ENCODE data around the gene SNX1. TPM values are rescaled to one million over a fixed set of nuclear protein-coding genes. Genes with fewer than 3 reads are reported as not detected.

SNX1 gene
- total and polyA plus RNA-seq, 2 of the 13 experiments (the other 11 are each of a cell fraction or from before 2014, with no cell fraction given) = 29.3 to 60.1 TPM

DNA sequence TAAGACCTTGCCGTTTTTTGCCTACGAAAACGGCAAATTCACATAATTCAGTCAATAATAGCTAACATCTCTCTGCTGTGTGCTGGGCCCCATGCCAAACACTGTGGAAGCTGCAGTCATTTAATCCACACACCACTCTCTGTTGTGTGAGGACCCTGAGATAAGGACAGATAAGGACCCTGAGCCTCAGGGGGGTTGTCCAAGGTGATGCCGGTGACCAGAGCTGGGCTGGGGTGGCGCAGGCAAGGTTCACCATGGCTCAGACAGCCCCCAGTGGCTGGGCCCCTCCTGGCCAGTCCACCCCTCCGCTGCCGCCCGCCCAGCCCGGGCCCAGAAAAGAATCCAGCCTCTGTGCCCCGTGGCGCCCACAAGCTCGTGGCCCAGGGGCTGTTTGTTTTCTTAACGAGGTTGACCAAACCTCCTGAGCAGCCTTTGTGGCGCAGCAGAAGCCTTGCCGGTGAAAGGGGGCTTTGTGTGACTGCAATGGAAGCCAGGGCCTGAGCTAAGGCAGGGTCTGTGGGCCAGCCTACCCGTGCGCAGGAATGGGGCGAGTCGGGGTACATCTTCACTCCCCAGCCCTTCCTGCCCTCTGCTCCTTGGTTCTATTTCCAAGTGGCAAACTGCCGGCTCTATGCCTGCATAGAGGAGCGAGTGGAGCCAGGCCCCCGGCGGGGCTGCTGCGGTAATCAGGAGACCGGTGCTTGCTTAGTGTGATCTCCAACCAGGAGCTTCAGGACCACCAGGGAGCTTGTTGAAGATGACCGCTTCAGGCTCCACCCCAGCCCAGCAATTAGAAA, 51.3 kb downstream of the SNX1 start (continued):
- TF ChIP-seq ZNF263 (CRISPR knock-in tag; IDR thresholded peaks at IDR 0.05) = no peak
- TF ChIP-seq, protein P1, sequence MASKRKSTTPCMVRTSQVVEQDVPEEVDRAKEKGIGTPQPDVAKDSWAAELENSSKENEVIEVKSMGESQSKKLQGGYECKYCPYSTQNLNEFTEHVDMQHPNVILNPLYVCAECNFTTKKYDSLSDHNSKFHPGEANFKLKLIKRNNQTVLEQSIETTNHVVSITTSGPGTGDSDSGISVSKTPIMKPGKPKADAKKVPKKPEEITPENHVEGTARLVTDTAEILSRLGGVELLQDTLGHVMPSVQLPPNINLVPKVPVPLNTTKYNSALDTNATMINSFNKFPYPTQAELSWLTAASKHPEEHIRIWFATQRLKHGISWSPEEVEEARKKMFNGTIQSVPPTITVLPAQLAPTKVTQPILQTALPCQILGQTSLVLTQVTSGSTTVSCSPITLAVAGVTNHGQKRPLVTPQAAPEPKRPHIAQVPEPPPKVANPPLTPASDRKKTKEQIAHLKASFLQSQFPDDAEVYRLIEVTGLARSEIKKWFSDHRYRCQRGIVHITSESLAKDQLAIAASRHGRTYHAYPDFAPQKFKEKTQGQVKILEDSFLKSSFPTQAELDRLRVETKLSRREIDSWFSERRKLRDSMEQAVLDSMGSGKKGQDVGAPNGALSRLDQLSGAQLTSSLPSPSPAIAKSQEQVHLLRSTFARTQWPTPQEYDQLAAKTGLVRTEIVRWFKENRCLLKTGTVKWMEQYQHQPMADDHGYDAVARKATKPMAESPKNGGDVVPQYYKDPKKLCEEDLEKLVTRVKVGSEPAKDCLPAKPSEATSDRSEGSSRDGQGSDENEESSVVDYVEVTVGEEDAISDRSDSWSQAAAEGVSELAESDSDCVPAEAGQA (IDR thresholded peaks at IDR 0.05; ENCODE audit: low read depth) = no peak
- TF ChIP-seq, protein P1 (CRISPR knock-in tag; IDR thresholded peaks at IDR 0.05; ENCODE audit: borderline replicate concordance) = no peak
- TF ChIP-seq, protein P2, sequence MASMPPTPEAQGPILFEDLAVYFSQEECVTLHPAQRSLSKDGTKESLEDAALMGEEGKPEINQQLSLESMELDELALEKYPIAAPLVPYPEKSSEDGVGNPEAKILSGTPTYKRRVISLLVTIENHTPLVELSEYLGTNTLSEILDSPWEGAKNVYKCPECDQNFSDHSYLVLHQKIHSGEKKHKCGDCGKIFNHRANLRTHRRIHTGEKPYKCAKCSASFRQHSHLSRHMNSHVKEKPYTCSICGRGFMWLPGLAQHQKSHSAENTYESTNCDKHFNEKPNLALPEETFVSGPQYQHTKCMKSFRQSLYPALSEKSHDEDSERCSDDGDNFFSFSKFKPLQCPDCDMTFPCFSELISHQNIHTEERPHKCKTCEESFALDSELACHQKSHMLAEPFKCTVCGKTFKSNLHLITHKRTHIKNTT (CRISPR knock-in tag; IDR thresholded peaks at IDR 0.05) = no peak
- no peak for TF ChIP-seq CREM (IDR thresholded peaks at IDR 0.05)
- no peak for TF ChIP-seq CREM (CRISPR knock-in tag; IDR thresholded peaks at IDR 0.05)
- TF ChIP-seq CENPT (CRISPR knock-in tag; IDR thresholded peaks at IDR 0.05; ENCODE audit: low read depth) = no peak
- TF ChIP-seq ZNF777 (CRISPR knock-in tag; IDR thresholded peaks at IDR 0.05) = no peak
- no peak for TF ChIP-seq KDM5B (CRISPR knock-in tag; IDR thresholded peaks at IDR 0.05; ENCODE audit: borderline replicate concordance)
- TF ChIP-seq, protein P3, sequence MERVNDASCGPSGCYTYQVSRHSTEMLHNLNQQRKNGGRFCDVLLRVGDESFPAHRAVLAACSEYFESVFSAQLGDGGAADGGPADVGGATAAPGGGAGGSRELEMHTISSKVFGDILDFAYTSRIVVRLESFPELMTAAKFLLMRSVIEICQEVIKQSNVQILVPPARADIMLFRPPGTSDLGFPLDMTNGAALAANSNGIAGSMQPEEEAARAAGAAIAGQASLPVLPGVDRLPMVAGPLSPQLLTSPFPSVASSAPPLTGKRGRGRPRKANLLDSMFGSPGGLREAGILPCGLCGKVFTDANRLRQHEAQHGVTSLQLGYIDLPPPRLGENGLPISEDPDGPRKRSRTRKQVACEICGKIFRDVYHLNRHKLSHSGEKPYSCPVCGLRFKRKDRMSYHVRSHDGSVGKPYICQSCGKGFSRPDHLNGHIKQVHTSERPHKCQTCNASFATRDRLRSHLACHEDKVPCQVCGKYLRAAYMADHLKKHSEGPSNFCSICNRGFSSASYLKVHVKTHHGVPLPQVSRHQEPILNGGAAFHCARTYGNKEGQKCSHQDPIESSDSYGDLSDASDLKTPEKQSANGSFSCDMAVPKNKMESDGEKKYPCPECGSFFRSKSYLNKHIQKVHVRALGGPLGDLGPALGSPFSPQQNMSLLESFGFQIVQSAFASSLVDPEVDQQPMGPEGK (CRISPR knock-in tag; IDR thresholded peaks at IDR 0.05) = peak; percentile 96
- TF ChIP-seq SRSF4 (IDR thresholded peaks at IDR 0.05; ENCODE audit: low read depth, low read length, poor library complexity, severe bottlenecking) = no peak
- no peak for TF ChIP-seq ZNF549 (CRISPR knock-in tag; IDR thresholded peaks at IDR 0.05)
- 0 out of 2 replicates have a peak, but pooled peaks have one; percentile 27 for TF ChIP-seq IRF2 (CRISPR knock-in tag; IDR thresholded peaks at IDR 0.05)
- TF ChIP-seq ZNF207 (IDR thresholded peaks at IDR 0.05; ENCODE audit: borderline replicate concordance) = no peak
- TF ChIP-seq, protein P4, sequence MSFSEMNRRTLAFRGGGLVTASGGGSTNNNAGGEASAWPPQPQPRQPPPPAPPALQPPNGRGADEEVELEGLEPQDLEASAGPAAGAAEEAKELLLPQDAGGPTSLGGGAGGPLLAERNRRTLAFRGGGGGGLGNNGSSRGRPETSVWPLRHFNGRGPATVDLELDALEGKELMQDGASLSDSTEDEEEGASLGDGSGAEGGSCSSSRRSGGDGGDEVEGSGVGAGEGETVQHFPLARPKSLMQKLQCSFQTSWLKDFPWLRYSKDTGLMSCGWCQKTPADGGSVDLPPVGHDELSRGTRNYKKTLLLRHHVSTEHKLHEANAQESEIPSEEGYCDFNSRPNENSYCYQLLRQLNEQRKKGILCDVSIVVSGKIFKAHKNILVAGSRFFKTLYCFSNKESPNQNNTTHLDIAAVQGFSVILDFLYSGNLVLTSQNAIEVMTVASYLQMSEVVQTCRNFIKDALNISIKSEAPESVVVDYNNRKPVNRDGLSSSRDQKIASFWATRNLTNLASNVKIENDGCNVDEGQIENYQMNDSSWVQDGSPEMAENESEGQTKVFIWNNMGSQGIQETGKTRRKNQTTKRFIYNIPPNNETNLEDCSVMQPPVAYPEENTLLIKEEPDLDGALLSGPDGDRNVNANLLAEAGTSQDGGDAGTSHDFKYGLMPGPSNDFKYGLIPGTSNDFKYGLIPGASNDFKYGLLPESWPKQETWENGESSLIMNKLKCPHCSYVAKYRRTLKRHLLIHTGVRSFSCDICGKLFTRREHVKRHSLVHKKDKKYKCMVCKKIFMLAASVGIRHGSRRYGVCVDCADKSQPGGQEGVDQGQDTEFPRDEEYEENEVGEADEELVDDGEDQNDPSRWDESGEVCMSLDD (CRISPR knock-in tag; IDR thresholded peaks at IDR 0.05; ENCODE audit: borderline replicate concordance) = peak; percentile 69; the same call in 1 of the 2 replicates
- TF ChIP-seq HIVEP1 (CRISPR knock-in tag; IDR thresholded peaks at IDR 0.05) = no peak
- no peak for TF ChIP-seq ZNF615 (CRISPR knock-in tag; IDR thresholded peaks at IDR 0.05; ENCODE audit: borderline replicate concordance)
- TF ChIP-seq U2AF1 (optimal IDR thresholded peaks at IDR 0.05; ENCODE audit: low read depth, low read length) = no peak

Measured in HepG2 (cell line).